Measurements from ENCODE around the gene FAM200C. TPM values are rescaled to one million over a fixed set of nuclear protein-coding genes. Genes with fewer than 3 reads are reported as not detected.

FAM200C gene
- total RNA-seq, 1 donor from 2014 or later: 8.1 TPM

- no peaks in the 10 kb centered on the region for H3K36me3 Mint-ChIP-seq
- no peak for DNase-seq (ENCODE audit: extremely low spot score, unreplicated experiment)
- H3K27me3 Mint-ChIP-seq: no peaks in the 10 kb centered on the region
- H3K9me3 Mint-ChIP-seq: no peaks in the 10 kb centered on the region
- peaks cover 17% of the 10 kb centered on the region for H3K4me1 Mint-ChIP-seq (ENCODE audit: unreplicated experiment)
- no peak overlapping the region for H3K4me3 Mint-ChIP-seq
- TF ChIP-seq CTCF (conservative IDR thresholded peaks at IDR 0.05): no peak
- no peak overlapping the region for H3K27ac Mint-ChIP-seq
Measured at GRCh38 chr5:160356550-160357347, 43.1 kb downstream of the FAM200C start.

- no peak overlapping the region for H3K4me3 Mint-ChIP-seq
- peaks cover 9% of the 10 kb centered on the region for H3K4me1 Mint-ChIP-seq (ENCODE audit: unreplicated experiment)
- no peak for TF ChIP-seq CTCF (conservative IDR thresholded peaks at IDR 0.05)
- H3K27me3 Mint-ChIP-seq: no peaks in the 10 kb centered on the region
- DNase-seq (ENCODE audit: extremely low spot score, unreplicated experiment): no peak
- H3K27ac Mint-ChIP-seq: no peak overlapping the region
- H3K36me3 Mint-ChIP-seq: no peaks in the 10 kb centered on the region
- no peaks in the 10 kb centered on the region for H3K9me3 Mint-ChIP-seq
Measured at GRCh38 chr5:160354666-160355065, 45.2 kb downstream of the FAM200C start.

GRCh38 chr5:160353379-160353778 lies 46.5 kb downstream of the FAM200C start:
- peaks cover 4% of the 10 kb centered on the region for H3K4me1 Mint-ChIP-seq (ENCODE audit: unreplicated experiment)
- no peaks in the 10 kb centered on the region for H3K36me3 Mint-ChIP-seq
- H3K27ac Mint-ChIP-seq: no peak overlapping the region
- H3K9me3 Mint-ChIP-seq: no peaks in the 10 kb centered on the region
- no peak for TF ChIP-seq CTCF (conservative IDR thresholded peaks at IDR 0.05)
- no peaks in the 10 kb centered on the region for H3K27me3 Mint-ChIP-seq
- DNase-seq (ENCODE audit: extremely low spot score, unreplicated experiment): no peak
- no peak overlapping the region for H3K4me3 Mint-ChIP-seq

GRCh38 chr5:160352308-160352707 lies 47.5 kb downstream of the FAM200C start:
- Mint-ChIP-seq H3K4me3 (no peak overlapping the region), H3K27me3 (no peaks in the 10 kb centered on the region)

GRCh38 chr5:160349935-160350303 lies 49.9 kb downstream of the FAM200C start:
- TF ChIP-seq CTCF (conservative IDR thresholded peaks at IDR 0.05): no peak
- Mint-ChIP-seq H3K9me3 (no peaks in the 10 kb centered on the region), H3K4me1 (ENCODE audit: unreplicated experiment) (no peaks in the 10 kb centered on the region), H3K27ac (no peak overlapping the region), H3K27me3 (no peaks in the 10 kb centered on the region), H3K4me3 (no peak overlapping the region), H3K36me3 (no peaks in the 10 kb centered on the region)
- DNase-seq (ENCODE audit: extremely low spot score, unreplicated experiment): no peak

More at GRCh38 chr5:160352308-160352707, 47.5 kb downstream of the FAM200C start:
- Mint-ChIP-seq H3K4me1 (ENCODE audit: unreplicated experiment) (peaks cover 4% of the 10 kb centered on the region), H3K36me3 (no peaks in the 10 kb centered on the region), H3K9me3 (no peaks in the 10 kb centered on the region), H3K27ac (no peak overlapping the region)
- no peak for DNase-seq (ENCODE audit: extremely low spot score, unreplicated experiment)
- no peak for TF ChIP-seq CTCF (conservative IDR thresholded peaks at IDR 0.05)
